NCI-H128 (cell line): ENCODE data around the gene ACE.

Experiments
- DNase-seq: peaks from one replicate; lab custom pipeline; 2025; ENCODE audit not compliant: unreplicated experiment; lab: John Stamatoyannopoulos, UW

The ACE gene

DNA sequence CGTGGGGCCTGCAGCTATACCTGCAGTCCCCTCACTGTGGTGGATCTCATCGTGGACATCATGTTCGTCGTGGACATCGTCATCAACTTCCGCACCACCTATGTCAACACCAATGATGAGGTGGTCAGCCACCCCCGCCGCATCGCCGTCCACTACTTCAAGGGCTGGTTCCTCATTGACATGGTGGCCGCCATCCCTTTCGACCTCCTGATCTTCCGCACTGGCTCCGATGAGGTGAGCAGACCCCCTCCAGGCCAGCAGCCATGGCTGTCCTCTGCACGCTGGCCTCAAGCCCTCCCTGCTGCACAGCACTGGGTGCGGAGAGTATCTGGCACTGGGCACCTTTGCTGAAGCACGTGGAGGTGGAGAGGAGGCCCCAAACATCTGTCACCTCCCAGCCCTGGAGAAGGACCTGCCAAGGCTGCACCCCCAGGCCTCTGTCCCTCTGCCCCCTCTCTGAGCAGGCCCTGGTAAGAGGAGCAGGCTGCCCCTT lies 57.3 kb downstream of the ACE start:
- DNase-seq, result no peak

DNA sequence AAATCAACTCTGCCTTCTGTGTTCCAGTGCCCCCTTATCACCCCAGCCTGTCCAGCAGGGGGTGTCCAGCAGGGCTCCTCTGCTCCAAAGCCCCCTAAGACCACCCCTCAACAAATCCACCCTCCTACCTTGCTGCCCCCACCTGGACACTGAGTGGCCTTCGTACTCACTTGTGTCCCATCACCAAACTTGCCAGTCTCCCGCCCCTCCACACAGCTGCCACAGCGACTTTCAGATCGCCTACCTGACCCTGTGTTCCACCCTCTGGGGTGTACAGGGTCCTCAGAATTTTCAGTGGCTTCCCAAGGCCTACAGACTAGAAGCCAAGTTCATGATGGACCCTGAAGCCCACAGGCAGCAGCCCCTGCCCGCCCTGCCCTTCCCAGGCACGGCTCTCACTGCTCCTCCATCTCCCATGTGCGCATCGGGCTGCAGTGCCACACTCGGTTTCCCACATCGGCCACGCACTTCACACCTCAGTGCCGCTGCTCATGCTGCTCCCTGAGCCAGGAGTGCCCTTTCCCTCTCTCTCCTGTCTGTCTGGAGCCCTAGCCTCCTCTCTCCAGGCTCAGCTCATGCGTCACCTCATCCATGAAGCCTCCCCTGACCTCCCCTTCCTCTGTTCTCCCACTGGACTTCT lies 58.1 kb downstream of the ACE start:
- no peak for DNase-seq

DNA sequence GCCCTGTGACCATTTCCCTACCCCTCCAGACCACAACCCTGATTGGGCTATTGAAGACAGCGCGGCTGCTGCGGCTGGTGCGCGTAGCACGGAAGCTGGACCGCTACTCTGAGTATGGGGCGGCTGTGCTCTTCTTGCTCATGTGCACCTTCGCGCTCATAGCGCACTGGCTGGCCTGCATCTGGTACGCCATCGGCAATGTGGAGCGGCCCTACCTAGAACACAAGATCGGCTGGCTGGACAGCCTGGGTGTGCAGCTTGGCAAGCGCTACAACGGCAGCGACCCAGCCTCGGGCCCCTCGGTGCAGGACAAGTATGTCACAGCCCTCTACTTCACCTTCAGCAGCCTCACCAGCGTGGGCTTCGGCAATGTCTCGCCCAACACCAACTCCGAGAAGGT lies 58.8 kb downstream of the ACE start:
- DNase-seq, result no peak

DNA sequence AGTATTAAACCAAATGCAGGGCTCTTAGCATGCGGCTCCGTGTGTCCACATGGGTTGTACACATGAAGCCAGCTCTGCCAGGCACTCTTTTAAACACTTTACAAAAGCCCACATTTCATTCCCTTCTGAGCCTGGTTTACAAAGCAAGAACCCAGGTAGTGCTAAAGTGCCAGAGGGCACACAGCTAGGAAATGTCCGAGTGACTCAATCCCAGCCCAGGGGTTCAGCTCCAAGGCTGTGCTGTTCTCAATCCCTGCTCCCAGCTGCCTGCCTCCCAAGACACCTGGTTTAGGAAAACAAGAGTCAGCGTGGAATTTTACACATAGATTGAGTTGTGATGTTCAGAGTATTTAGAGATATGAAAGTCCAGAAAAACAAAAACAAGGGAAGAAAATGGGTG lies 60.1 kb downstream of the ACE start:
- no peak for DNase-seq

DNA sequence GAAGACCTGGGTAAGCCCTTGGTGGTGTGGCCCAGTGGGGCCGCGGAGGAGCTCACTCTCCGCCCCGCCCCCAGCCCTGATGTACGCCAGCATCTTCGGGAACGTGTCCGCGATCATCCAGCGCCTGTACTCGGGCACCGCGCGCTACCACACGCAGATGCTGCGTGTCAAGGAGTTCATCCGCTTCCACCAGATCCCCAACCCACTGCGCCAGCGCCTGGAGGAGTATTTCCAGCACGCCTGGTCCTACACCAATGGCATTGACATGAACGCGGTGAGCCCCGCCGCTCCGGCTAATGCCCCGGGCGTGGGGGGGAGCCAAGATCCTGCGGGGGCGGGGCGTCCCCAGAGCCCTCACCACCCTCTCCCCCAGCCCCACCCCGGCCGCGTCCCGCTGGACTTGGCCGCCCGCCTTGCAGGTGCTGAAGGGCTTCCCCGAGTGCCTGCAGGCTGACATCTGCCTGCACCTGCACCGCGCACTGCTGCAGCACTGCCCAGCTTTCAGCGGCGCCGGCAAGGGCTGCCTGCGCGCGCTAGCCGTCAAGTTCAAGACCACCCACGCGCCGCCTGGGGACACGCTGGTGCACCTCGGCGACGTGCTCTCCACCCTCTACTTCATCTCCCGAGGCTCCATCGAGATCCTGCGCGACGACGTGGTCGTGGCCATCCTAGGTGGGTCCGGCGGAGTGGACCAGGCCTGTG lies 61.3 kb downstream of the ACE start:
- DNase-seq, result no peak

DNA sequence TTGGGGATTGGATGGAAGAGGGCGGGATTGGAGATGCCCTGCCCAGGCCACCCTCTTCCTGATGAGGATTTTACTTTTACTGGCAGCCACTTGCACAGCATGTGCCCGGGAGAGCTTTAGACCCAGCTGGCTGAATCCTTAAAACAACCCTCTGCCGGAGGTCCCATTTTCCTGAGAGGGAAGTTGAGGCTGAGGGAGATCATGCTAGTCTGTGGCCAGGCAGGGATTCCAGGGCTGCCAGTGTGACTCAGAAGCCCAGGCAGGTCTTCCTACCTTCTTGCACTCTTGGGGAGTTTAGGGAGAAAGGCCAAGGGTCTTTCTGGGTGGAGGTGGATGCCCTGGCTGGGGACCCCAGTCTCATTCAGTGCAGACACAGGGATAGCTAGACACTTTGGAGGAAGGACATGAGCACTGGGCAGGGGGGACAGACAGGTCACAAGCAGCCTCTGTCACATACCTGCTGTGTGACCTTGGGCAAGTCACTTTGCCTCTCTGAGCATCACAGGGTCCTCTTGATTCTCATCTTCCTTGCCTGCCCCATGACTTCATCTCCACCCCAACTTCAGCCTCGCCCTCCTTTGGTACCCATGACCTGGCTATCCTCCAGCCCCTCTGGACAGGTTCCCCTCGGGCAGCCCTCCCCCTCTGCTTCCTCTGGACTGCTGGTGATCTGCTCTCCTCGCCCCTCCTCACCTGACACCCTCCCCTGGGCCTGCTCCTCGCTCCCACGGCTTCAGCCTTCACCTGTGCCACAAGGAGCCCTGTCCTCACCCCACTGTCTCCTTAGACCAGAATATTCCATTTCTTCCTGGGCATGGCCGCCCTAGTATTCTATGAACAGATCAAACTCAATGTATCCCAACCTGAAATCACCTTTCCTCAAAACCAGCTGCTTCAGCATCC lies 62.1 kb downstream of the ACE start:
- DNase-seq, result no peak

DNA sequence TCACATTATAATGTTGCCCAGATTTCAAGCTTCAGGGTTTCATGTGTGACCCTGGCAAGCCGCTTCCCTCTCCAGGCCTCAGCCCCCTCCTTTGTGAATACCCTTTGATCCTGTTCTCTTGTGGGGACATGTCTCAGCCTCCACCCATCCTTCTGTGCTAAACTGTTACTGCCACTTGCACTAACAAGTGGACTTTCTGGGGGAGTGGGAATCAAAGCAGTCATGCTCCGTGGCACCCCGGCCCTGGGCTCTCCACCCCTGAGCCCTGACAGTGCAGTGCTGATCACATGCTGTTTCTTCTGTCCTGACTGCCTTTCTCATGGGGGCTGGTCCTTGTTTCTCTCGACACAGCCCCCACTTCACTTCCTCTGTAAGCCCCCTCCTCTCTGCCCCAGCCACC lies 63.7 kb downstream of the ACE start:
- DNase-seq, result no peak

DNA sequence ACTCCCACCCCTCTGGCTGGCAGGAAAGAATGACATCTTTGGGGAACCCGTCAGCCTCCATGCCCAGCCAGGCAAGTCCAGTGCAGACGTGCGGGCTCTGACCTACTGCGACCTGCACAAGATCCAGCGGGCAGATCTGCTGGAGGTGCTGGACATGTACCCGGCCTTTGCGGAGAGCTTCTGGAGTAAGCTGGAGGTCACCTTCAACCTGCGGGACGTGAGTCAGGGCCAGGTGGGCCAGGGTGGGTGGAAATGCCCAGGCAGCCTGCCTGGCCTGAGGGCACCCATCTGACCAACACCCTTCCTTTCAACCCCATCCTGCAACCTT lies 65.3 kb downstream of the ACE start:
- no peak for DNase-seq

DNA sequence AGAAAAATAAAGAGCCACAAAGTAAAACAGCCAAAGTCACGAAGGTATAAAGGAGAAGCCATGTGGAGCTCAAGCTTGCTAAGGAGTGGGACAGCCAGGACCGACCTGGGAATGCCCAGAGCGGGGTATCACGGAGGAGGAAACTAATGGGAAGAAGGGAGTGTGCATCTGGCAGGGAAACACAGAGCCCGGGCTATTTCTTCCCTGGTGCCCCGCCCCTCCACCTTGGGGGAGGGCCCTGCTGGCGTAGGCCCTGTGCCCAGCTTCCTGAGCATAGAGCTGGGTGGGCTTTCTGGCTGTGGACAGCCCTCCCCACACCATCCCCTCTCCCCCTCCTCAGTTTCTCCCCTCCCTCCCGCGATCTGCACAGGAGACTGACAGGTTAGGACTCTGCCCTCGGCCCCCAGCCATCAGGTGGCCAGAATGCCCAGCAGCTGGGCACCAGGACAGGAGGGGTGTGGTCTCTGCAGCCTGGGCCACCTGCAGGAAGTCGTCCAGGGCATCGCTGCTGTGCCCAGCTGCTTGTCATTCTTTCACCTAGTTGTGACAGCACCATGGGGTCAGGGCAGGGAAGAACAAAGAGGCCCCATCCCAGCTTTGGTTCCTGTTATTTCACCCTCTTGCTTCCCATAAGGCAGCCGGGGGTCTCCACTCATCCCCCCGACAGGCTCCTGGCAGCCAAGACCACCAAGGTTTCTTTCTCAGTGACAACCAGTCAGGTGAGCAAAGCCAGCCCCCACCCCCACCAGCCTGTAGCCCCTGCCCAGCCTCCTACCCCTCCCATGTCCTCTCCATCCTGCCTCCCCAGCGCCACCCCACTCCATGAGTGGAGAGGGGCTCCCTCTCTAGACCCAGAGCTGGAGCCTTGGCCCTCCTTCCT lies 66.3 kb downstream of the ACE start:
- no peak for DNase-seq

DNA sequence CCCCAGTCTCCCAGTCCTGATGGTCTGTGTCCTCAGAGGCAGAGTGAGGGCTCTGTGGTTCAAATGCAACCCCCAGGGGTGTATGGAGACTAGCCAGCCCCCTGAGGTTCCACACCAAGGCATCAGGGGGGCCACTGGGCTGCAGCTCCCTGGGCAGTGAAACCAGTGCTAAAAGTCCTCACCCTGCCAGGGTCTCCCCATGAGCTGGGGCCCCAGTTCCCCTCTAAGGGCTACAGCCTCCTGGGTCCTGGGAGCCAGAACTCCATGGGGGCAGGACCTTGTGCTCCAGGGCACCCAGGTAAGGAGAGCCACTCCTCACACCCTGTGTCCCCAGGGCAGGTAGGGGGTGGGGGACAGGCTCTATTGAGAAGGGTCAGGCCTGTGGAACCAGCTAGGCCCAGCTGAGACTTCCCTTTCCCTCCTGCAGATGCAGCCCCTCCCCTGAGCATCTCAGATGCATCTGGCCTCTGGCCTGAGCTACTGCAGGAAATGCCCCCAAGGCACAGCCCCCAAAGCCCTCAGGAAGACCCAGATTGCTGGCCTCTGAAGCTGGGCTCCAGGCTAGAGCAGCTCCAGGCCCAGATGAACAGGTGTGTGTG lies 67.1 kb downstream of the ACE start:
- DNase-seq, result no peak

DNA sequence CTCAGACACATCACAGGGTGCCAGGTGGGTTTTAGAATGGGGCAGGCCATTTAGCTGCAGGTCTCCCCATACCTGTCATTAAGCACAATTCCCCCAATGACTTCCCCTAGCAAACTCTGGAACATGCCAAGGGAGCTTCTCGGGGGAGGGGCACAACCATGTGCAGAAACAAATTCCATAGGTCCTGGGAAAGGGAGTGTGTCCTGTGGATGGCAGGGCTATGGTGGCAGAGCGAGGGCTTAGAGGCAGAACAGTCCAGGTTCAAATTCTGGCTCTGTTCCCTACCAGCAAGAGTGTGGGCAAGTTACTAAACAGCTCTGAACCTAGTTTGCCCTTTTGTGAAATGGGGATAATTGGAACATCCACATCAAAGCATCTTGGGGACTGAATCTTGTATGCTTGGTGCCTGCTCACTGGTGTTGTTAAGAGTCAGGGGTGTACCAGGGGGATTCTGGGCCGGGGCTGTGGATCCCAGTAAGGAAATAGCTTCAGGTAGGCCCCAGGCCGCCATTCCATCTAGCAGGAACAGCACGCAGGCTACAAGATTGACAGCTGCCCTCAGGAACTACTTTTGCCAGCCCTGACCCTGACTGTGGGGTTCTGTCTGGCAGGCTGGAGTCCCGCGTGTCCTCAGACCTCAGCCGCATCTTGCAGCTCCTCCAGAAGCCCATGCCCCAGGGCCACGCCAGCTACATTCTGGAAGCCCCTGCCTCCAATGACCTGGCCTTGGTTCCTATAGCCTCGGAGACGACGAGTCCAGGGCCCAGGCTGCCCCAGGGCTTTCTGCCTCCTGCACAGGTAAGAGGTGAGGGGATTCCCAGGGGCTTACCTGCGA lies 67.8 kb downstream of the ACE start:
- no peak for DNase-seq

DNA sequence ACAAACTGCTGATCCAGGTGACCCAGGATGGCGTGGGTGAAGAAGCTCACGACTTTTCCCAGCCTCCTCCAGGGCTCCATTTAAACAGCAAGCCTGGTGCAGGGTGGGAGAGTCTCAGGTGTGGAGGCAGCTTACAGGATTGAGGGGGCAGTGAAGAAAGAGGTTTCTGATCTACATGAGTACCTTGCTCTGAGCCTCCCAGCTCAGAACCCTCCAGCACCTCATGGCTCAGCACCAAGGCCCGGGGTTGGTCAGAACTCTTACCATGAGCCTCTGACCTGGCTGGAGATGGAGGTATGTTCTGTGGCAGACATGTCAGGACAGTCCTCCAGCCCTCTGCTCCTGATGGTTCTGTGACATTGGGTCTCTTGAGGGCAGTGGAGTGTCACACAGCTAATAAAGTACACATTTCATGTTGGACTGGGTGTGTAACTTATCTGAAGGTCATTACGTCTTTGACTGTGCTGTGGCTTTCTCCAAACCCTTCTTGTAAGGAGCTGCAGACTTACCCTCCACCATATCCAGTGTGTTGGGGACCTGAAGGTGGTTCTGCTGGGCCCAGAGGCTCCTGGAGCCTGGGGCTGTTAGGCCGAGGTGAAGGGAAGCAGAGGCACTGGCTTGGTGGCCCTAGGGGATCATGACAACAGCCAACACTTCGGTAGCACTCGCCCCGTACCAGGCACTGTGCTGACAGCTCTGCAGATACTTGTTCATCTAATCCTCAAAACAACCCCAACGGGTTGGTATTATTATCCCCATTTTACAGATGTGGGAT lies 69.6 kb downstream of the ACE start:
- DNase-seq, result no peak

DNA sequence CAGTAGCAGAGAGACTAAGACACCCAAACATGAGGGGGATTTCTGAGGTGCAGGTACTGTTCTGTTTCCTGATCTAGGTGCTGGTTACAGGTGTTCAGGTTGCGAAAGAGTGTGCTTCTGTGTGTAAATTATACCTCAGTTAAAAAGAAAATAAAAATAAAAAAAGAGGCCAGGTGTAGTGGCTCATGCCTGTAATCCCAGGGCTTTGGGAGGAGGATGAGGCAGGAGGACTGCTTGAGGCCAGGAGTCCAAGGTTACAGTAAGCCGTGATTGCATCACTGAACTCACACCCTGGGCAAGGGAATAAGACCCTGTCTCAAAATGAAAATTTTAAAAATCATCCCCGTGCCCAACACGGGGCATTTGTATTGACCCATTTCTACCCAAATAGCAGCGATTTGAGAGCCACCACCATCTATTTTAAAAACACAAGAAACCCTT lies 70.2 kb downstream of the ACE start:
- no peak for DNase-seq
